GM12878 (cell line): ENCODE data around the gene RETN. TPM values are rescaled to one million over a fixed set of nuclear protein-coding genes. Genes with fewer than 3 reads are reported as not detected.

Experiments
- ATAC-seq: fragments of 200-7000 bp; cut with Tn5 transposase; 3 replicates; pipeline ENCODE4 v1.9.1; 2020; ENCODE audit warnings: mild to moderate bottlenecking, moderate library complexity
- BruUV-seq: library from RNA; stranded (reverse); fragments of 400-500 nt; replicated peaks from 2 replicates; lab custom pipeline; 2021; lab: Mats Ljungman, UMichigan
- CTCF ChIA-PET: fragments of 300-600 bp; sonication (Branson Sonifier 250); formaldehyde crosslinking; extraction: SDS; loops from one replicate; lab custom pipeline; 2021; ENCODE audit warnings: inconsistent platforms; lab: Yijun Ruan, JAX
- POLR2A ChIA-PET: fragments of 350-600 bp; formaldehyde crosslinking; extraction: SDS; loops from one replicate; lab custom pipeline; 2021; ENCODE audit warnings: inconsistent platforms; lab: Charles Lee
- RAD21 ChIA-PET: fragments of 300-600 bp; sonication (Branson Sonifier 250); formaldehyde crosslinking; loops from one replicate; lab custom pipeline; 2023; ENCODE audit warnings: antibody characterized with exemption; ENCODE audit not compliant: unreplicated experiment; lab: Charles Lee
- SMC1A ChIA-PET: fragments of 300-600 bp; sonication (Branson Sonifier 250); formaldehyde crosslinking; loops from one replicate; lab custom pipeline; 2023; ENCODE audit not compliant: unreplicated experiment, uncharacterized antibody; lab: Charles Lee
- DNase-seq: peaks from one replicate; pipeline ENCODE4 v3.0.0-alpha.2; 2011; ENCODE audit warnings: low read depth, low spot score
- FAIRE-seq: peaks from 3 replicates; lab custom pipeline; 2011; peaks lifted over from hg19 to GRCh38; lab: Jason Lieb, UNC
- H2AFZ ChIP-seq: 2 replicates; pipeline ENCODE4 v1.6.0; 2011; ENCODE audit warnings: low read depth, low read length, control low read depth; ENCODE audit not compliant: control insufficient read depth
- H3K27ac ChIP-seq: 2 replicates; pipeline ENCODE4 v1.5.1; 2011; ENCODE audit warnings: control low read depth; ENCODE audit not compliant: control insufficient read depth, insufficient read depth
- H3K27me3 ChIP-seq, 2 experiments: replicated peaks in 1 of 2; 2 replicates each; pipeline versions ENCODE4 v1.6.0 to v1.6.1; 2011; ENCODE audit warnings: low read length in 1 of 2; ENCODE audit not compliant: control insufficient read depth in 2 of 2, insufficient read depth in 2 of 2
- H3K36me3 ChIP-seq, 2 experiments: 2 replicates each; pipeline ENCODE4 v1.5.1; 2011; ENCODE audit warnings: low read length in 1 of 2; ENCODE audit not compliant: control insufficient read depth in 2 of 2, insufficient read depth in 2 of 2
- H3K4me1 ChIP-seq: 2 replicates; pipeline ENCODE4 v1.6.1; 2011; ENCODE audit warnings: mild to moderate bottlenecking, low read length, moderate library complexity, mixed read lengths; ENCODE audit not compliant: control insufficient read depth, insufficient read depth
- H3K4me2 ChIP-seq: 2 replicates; pipeline ENCODE4 v1.6.0; 2011; ENCODE audit warnings: control low read depth; ENCODE audit not compliant: control insufficient read depth, insufficient read depth
- H3K4me3 ChIP-seq: fragments of 200-600 bp; sonication (generic); 2 replicates; pipeline ENCODE4 v1.5.1; 2016
- H3K79me2 ChIP-seq: 2 replicates; pipeline ENCODE4 v1.6.0; 2011; ENCODE audit warnings: low read length; ENCODE audit not compliant: control insufficient read depth, insufficient read depth
- H3K9ac ChIP-seq: 2 replicates; pipeline ENCODE4 v1.8.0; 2011; ENCODE audit warnings: low read length, control low read depth, mixed read lengths; ENCODE audit not compliant: control insufficient read depth, insufficient read depth
- H3K9me3 ChIP-seq: replicated peaks from 3 replicates; pipeline ENCODE4 v1.5.1; 2011; ENCODE audit warnings: mild to moderate bottlenecking, low read length; ENCODE audit not compliant: control insufficient read depth, insufficient read depth
- H4K20me1 ChIP-seq: 2 replicates; pipeline ENCODE4 v1.6.0; 2011; ENCODE audit not compliant: control insufficient read depth, insufficient read depth
- CEBPB ChIP-seq, 2 experiments: fragments of 150-350 bp in 1 of 2; IDR thresholded peaks; 2 replicates each; pipeline ENCODE4 v1.6.1; 2012 to 2014; ENCODE audit warnings: low read depth in 2 of 2, low read length in 2 of 2, borderline replicate concordance in 1 of 2, inconsistent platforms in 1 of 2
- CREB1 ChIP-seq: IDR thresholded peaks from 2 replicates; pipeline ENCODE4 v1.6.1; 2012; ENCODE audit warnings: low read depth, mild to moderate bottlenecking, inconsistent platforms
- DPF2 ChIP-seq: fragments of 450-650 bp; IDR thresholded peaks from 2 replicates; pipeline ENCODE4 v1.6.1; 2017; ENCODE audit warnings: mild to moderate bottlenecking
- EGR1 ChIP-seq, 2 experiments: IDR thresholded peaks; 1 replicate in 1 of 2; 2 replicates in 1 of 2; pipeline ENCODE4 v1.6.1; 2011 to 2012; ENCODE audit warnings: low read depth in 2 of 2, low read length in 2 of 2, borderline replicate concordance in 1 of 2, mild to moderate bottlenecking in 1 of 2, moderate library complexity in 1 of 2
- IKZF1 ChIP-seq: fragments of 450-650 bp; conservative IDR thresholded peaks from 2 replicates; pipeline ENCODE4 v1.6.1; 2017; ENCODE audit warnings: antibody characterized with exemption, mild to moderate bottlenecking
- IKZF2 ChIP-seq, 2 experiments: fragments of 450-650 bp; IDR thresholded peaks; 2 replicates each; pipeline ENCODE4 v1.6.1; 2017; ENCODE audit warnings: mild to moderate bottlenecking in 2 of 2, moderate library complexity in 2 of 2
- MEF2B ChIP-seq: fragments of 450-650 bp; IDR thresholded peaks from 2 replicates; pipeline ENCODE4 v1.6.1; 2018; ENCODE audit warnings: mild to moderate bottlenecking, moderate library complexity; ENCODE audit not compliant: partially characterized antibody, poor library complexity, severe bottlenecking
- MTA2 ChIP-seq: fragments of 450-650 bp; IDR thresholded peaks from 2 replicates; pipeline ENCODE4 v1.6.1; 2016; ENCODE audit warnings: low read depth, mild to moderate bottlenecking, moderate library complexity
- NBN ChIP-seq: fragments of 450-650 bp; IDR thresholded peaks from 2 replicates; pipeline ENCODE4 v1.6.1; 2016
- NFYA ChIP-seq: IDR thresholded peaks from 2 replicates; pipeline ENCODE4 v1.6.1; 2011; ENCODE audit warnings: low read depth, mild to moderate bottlenecking, low read length, improper control_type of control experiment, borderline replicate concordance
- NR2F1 ChIP-seq: fragments of 450-650 bp; conservative IDR thresholded peaks from 2 replicates; pipeline ENCODE4 v1.6.1; 2017; ENCODE audit warnings: mild to moderate bottlenecking
- POLR2A ChIP-seq: IDR thresholded peaks from 2 replicates; pipeline ENCODE4 v1.6.1; 2011; ENCODE audit warnings: low read depth, mild to moderate bottlenecking, low read length
- RB1 ChIP-seq: fragments of 450-650 bp; formaldehyde crosslinking; IDR thresholded peaks from 2 replicates; pipeline ENCODE4 v1.6.1; 2017; ENCODE audit warnings: mild to moderate bottlenecking, borderline replicate concordance
- RFX5 ChIP-seq: IDR thresholded peaks from 2 replicates; pipeline ENCODE4 v1.6.1; 2011; ENCODE audit warnings: low read depth, low read length, improper control_type of control experiment
- RUNX3 ChIP-seq: IDR thresholded peaks from 2 replicates; pipeline ENCODE4 v1.6.1; 2012; ENCODE audit warnings: low read length, inconsistent platforms
- SMAD5 ChIP-seq: IDR thresholded peaks from 2 replicates; pipeline ENCODE4 v1.6.1; 2016; ENCODE audit warnings: antibody characterized with exemption, low read depth
- SREBF1 ChIP-seq: IDR thresholded peaks from 2 replicates; pipeline ENCODE4 v1.6.1; 2012; ENCODE audit warnings: mild to moderate bottlenecking, low read length
- ZNF217 ChIP-seq: fragments of 450-650 bp; IDR thresholded peaks from 2 replicates; pipeline ENCODE4 v1.6.1; 2017; ENCODE audit warnings: antibody characterized with exemption, mild to moderate bottlenecking
- WGBS: methylation state at CpG from one replicate; pipeline ENCODE4 v1.1.6; 2016; ENCODE audit warnings: low lambda C conversion rate; ENCODE audit not compliant: insufficient replicate concordance, insufficient coverage; ENCODE audit errors: missing lambda C conversion rate; 5-methylcytosine and 5-hydroxymethylcytosine counted together
- in situ Hi-C: fragments of 300-500 bp; cut with MboI; formaldehyde crosslinking; loops from 9 replicates; pipeline ENCODE4 v1.14.3; 2018; ENCODE audit warnings: mixed read lengths
- intact Hi-C: fragments of 100-400 bp; cut with micrococcal nuclease; formaldehyde crosslinking; loops from one replicate; pipeline ENCODE4 v1.14.2; 2022; ENCODE audit not compliant: unreplicated experiment
- polyA plus RNA-seq, 11 experiments: library from polyadenylated mRNA; depleted of rRNA in 4 of 11; unstranded in 6 of 11; stranded (reverse) in 5 of 11; fragments of >200 nt; fragmentation: Nextera tagmentation in 4 of 11; fragmentation: Illumina TruSeq in 1 of 11; extraction: Ambion mirVana in 4 of 11; extraction: Trizol in 1 of 11; gene quantifications; 1 replicate in 1 of 11; 2 replicates in 10 of 11; pipeline versions ENCODE4 v1.2.1 to v1.2.3, GENCODE V29; 2011 to 2016; ENCODE audit warnings: inconsistent platforms in 2 of 11, missing spikeins in 2 of 11, low read depth in 1 of 11
- total RNA-seq, 4 experiments: library from RNA; depleted of rRNA in 3 of 4; stranded (reverse); fragments of >200 nt in 3 of 4; fragmentation: Illumina TruSeq in 1 of 4; extraction: Trizol in 1 of 4; gene quantifications; 2 replicates each; pipeline versions ENCODE4 v1.2.1 to v1.2.3, GENCODE V29; 2013 to 2021

The RETN gene
- total and polyA plus RNA-seq, 10 of the 15 experiments (the other 5 are each of a cell fraction or from before 2014, with no cell fraction given): 0.26 TPM; not detected in 9

DNA sequence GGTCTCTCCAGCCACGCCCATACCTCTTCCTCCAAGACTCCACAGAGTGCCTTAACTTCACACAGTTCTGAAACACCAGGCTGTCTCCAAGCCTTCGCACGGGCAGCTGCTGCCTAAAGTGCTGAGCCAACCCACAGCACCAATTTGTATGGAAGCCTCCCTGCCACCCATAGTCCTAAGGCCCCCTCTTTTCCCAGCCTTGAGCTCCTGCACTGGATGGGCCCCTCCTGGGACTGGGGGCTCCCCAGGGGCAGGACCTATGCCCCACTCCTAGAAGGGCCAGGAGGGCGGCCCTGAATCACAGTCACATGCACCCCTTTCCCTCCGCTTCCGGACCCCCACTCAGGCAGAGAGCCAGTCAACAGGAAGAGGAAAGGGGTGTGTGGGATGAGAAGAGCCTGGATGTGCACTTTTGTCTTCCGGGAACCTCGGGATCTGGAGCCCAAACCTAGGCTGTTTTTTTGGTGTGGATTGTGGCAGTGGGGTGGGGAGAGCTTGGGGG, 38.2 kb downstream of the RETN start:
- ChIA-PET CTCF (no interaction called here), RAD21 (interaction anchor here (0.8 to 1.9 kb wide), 3 partner anchors 9 to 66 kb away, joined by 3 to 9 read pairs (median 6); no protein-coding TSS in a partner anchor), POLR2A (interaction anchor here (0.5 to 1.2 kb wide), 4 partner anchors 9 to 70 kb away, joined by 3 to 5 read pairs (median 4); no protein-coding TSS in a partner anchor), SMC1A (interaction anchor here (0.5 to 1.1 kb wide), 5 partner anchors 9 to 587 kb away, joined by 3 to 4 read pairs (median 3); no protein-coding TSS in a partner anchor)
- DNase-seq: no peak
- H4K20me1 ChIP-seq: no peaks in the 10 kb centered on the region
- no TSS peak for BruUV-seq
- no peak overlapping the region for H3K4me2 ChIP-seq
- H3K27ac ChIP-seq: peak overlapping the region; percentile 99
- no peaks in the 10 kb centered on the region for H3K27me3 ChIP-seq
- WGBS: 90% methylated on average over 8 of the region's 8 CpGs
- peak overlapping the region; percentile 35 for H3K9ac ChIP-seq
- no peaks in the 10 kb centered on the region; the same call in 2 of the 3 replicates for H3K9me3 ChIP-seq
- no peak overlapping the region for H3K4me3 ChIP-seq
- intact Hi-C loops: loop anchor here (10.0 kb wide), 1 partner anchor 488 kb away; no protein-coding TSS in a partner anchor
- in situ Hi-C loops: loop anchor here (10.0 kb wide), 2 partner anchors 522 to 1182 kb away; no protein-coding TSS in a partner anchor
- no peak for FAIRE-seq
- no peak for ATAC-seq
- H2AFZ ChIP-seq: peak overlapping the region; percentile 8; the same call in 1 of the 2 replicates
- H3K4me1 ChIP-seq: peaks cover 77% of the 10 kb centered on the region
- no peaks in the 10 kb centered on the region for H3K36me3 ChIP-seq
- 0 out of 2 replicates have a peak, but pooled peaks have one; percentile 23 for TF ChIP-seq NR2F1
- peak; percentile 55 for TF ChIP-seq MEF2B
- TF ChIP-seq POLR2A: no peak
- peaks cover 2% of the 10 kb centered on the region; the same call in 1 of the 2 replicates for H3K79me2 ChIP-seq

DNA sequence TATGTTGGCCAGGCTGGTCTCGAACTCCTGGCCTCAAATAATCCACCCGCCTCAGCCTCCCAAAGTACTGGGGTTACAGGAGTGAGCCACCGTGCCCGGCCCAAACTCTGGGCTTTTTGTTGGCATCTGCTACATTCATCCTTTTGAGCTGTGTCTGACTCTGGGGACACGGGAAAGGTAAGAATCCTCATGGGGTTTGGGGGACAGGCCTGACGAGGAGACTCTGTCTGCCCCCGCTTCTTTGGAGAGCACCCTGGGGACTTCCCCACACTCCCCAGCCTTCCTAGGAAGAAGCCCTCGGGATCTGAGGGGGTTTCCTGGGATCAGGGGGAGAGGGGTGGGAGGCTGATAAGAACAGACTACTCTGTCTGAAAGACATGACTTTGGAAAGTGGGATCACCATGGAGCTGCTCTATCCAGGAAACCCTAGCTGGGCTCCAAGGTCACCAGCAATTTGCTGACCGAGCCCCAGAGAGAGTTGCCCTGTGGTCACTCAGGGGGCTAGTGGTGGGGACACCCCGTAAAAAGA, 41.1 kb downstream of the RETN start:
- no peak overlapping the region; the same call in 1 of the 2 replicates for H3K4me2 ChIP-seq
- H3K36me3 ChIP-seq: no peaks in the 10 kb centered on the region
- H3K27ac ChIP-seq: peak overlapping the region; percentile 37; the same call in 1 of the 2 replicates
- DNase-seq: no peak
- ATAC-seq: no peak
- in situ Hi-C loops (loop anchor here (10.0 kb wide), 2 partner anchors 525 to 1185 kb away; no protein-coding TSS in a partner anchor), intact Hi-C loops (loop anchor here (10.0 kb wide), 1 partner anchor 485 kb away; no protein-coding TSS in a partner anchor)
- ChIA-PET CTCF (interaction anchor here (0.7 kb wide), 1 partner anchor 24 kb away, joined by 3 read pairs; no protein-coding TSS in a partner anchor), SMC1A (interaction anchor here (1.0 to 2.0 kb wide), 5 partner anchors 11 to 33 kb away, joined by 3 to 4 read pairs (median 3); partner anchors contain the start of gene TRAPPC5), RAD21 (interaction anchor here (0.8 kb wide), 2 partner anchors 8 to 33 kb away, joined by 3 read pairs; no protein-coding TSS in a partner anchor), POLR2A (no interaction called here)
- H3K27me3 ChIP-seq: no peaks in the 10 kb centered on the region
- WGBS: 19% methylated on average over 10 of the region's 10 CpGs
- no peaks in the 10 kb centered on the region for H3K79me2 ChIP-seq
- H3K4me1 ChIP-seq: peaks cover 52% of the 10 kb centered on the region
- H3K9ac ChIP-seq: no peak overlapping the region; the same call in 1 of the 2 replicates
- BruUV-seq: no TSS peak
- FAIRE-seq: no peak
- no peak overlapping the region; the same call in 1 of the 2 replicates for H2AFZ ChIP-seq
- H4K20me1 ChIP-seq: no peaks in the 10 kb centered on the region
- H3K4me3 ChIP-seq: no peak overlapping the region
- no peaks in the 10 kb centered on the region; the same call in 2 of the 3 replicates for H3K9me3 ChIP-seq
- TF ChIP-seq ZNF217: peak; percentile 46; the same call in 1 of the 2 replicates
- no peak for TF ChIP-seq CREB1
- TF ChIP-seq RUNX3: 0 out of 2 replicates have a peak, but pooled peaks have one; percentile 6
- TF ChIP-seq CEBPB (IDR thresholded peaks at IDR 0.05; ENCODE audit: borderline replicate concordance in 1 of 2, low read depth in 2 of 2, low read length in 2 of 2): no peak
- peak; percentile 63 for TF ChIP-seq IKZF1
- no peak for TF ChIP-seq NFYA
- peak; percentile 24 to 34; a peak in 1 of 4 replicates for TF ChIP-seq IKZF2 (IDR thresholded peaks at IDR 0.05)
- TF ChIP-seq EGR1 (IDR thresholded peaks at IDR 0.05; ENCODE audit: borderline replicate concordance in 1 of 2, low read depth in 2 of 2, low read length in 2 of 2): peak in 1 of 2 experiments; percentile 33; a peak in 1 of 3 replicates
- TF ChIP-seq SREBF1: no peak
- TF ChIP-seq RFX5: no peak
- no peak for TF ChIP-seq RB1
- TF ChIP-seq NBN: no peak
- peak; percentile 66 for TF ChIP-seq MEF2B
- TF ChIP-seq SMAD5: no peak
- no peak for TF ChIP-seq MTA2
- TF ChIP-seq DPF2: 0 out of 2 replicates have a peak, but pooled peaks have one; percentile 30
